HG03469 (cell line): ENCODE data around the gene GAK.

Experiments used
- ATAC-seq: cut with Tn5 transposase; IDR thresholded peaks from one replicate; pipeline ENCODE4 v1.9.1; 2021; ENCODE audit warnings: mild to moderate bottlenecking, moderate library complexity, moderate number of reproducible peaks; ENCODE audit not compliant: unreplicated experiment

Gene GAK

DNA sequence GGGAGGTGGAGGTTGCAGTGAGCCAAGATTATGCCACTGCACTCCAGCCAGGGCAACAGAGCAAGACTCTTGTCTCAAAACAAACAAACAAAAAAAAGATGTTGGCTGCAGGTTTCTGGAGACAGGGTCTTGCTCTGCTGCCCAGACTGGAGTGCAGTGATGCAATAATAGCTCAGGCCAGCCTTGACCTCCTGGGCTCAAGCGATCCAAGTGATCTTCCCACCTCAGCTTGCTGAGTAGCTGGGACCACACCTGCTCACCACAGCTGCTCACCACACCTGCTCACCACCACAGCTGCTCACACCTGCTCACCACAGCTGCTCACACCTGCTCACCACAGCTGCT, 76.3 kb downstream of the GAK start:
- ATAC-seq, result no peak

DNA sequence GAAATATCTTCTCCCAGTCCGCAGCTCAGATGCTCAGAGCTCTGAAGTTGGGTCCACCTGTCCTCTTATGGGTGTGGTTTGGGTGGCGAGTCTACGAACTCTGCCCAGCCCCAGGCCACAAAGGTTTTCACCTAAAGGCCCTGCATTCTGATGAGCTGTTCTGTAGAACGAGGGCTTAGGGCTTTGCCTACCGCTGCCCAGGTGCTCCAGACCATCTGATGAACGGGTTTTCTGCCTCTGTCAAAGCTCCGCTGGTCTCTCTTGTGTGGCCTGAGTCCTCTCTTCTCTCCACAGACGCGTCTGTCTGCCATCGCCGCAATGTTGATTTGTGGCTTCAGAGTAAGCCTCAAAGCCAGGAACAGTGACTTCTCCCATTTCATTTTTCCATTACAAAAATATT, 77.8 kb downstream of the GAK start:
- ATAC-seq, result no peak

DNA sequence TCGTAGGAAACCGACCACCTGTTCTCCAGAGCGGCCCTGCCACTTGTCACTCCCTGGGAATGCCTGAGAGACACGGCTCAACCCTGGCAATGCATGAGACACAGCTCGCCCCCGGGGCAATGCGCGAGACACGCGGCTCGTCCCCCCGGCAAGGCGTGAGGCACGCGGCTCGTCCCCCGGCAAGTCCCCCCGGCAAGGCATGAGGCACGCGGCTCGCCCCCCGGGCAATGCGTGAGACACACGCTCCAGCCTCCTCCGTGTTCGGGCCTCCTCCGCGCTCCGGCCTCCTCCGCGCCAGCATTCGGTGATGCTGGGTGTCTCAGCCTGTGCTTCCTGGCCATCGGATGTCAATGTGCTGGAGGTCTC, 78.7 kb downstream of the GAK start:
- ATAC-seq, result no peak

DNA sequence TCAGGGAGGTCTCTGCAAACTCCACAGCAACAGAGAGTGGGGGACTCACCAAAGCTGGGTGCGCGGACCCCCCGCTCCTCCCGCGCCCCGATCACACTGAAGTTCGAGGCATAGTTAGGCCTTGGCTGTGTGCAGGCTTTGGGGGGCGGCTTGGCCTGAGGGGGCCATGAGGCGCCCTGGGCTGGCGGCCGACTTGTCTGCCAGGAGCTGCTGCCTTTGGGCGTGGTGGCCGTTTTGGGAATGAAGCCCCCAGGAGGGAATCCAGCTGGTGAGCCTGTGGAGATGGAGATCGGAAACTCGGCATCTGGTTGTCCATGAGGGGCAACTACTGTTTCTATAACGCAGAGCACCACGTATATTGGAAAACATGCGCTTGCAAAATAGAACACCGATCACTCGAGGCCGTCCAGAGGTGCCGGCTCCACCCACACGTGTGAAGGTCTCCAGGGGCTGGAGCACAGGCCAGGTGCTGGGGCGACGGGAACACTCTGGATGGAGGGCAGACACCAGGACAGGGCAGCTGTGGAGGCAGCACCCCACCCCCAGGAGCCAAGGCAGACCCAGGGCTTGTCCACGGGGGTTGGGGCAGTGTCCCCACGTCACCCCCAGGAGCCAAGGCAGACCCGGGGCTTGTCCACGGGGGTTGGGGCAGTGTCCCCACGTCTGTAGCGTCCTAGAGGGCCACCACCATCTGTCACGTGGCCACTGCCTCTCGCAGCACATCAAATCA, 80.2 kb downstream of the GAK start:
- ATAC-seq, result no peak

DNA sequence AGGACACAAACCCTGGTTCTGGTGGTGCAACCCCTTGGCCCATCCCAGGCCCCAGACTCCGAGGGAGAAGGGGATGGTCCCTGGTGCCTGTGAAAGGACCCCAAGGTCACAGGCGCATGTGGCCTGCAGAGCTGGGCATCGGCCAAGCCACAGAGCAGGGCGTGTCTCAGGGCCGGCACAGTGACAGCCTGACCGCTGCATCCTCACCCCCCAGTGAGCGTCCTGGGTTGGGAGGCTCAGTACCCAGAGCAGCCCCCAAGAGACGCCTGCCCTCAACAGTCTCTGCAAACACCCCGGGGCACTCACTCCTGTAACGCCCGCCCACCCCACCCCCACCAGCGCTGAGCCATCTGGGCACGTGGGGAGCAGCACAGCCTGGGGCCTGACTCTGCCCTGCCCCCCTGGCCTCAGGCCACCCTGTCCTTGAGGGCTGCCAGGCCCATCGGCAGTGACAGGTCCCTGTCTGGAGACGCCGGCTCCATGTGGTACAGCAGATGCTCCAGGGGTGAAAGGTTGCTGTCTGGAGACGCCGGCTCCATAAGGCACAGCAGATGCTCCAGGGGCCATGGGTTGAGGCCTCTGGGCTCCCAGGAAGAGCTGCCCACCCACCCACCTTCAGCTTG, 81.7 kb downstream of the GAK start:
- ATAC-seq, result no peak

DNA sequence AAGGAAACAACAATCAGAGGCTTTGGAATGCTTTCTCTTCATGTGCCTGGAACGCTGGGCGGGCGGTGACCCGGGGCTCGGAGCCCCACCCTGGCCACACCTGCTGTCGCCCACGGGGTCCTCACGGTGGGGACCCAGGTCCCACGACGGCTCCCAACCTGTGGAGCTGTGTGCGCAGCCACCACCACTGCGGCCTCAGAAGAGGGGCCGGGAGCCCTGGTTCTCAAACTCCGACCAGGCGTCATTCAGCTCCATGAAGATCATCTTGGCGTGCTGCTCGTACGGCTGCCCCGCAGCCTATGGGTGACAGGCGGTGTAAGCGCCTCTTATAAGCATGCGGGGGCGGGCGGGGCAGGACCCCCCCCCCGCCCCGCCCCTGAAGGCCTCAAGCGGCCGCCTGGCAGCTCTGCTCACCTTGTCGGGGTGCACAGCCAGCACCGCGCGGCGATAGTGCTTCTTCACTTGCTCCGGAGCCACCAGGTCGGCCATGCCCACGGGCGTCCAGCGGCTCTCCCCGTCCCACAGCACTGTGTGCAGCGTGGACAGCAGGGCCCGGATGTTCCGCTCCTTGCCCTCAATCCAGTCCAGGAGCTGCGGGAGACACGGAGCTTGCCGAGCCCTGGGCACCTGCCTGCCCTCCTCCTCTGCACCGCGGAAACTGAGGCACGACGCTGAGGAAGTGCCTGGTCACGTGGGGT, 82.5 kb downstream of the GAK start:
- no peak for ATAC-seq

DNA sequence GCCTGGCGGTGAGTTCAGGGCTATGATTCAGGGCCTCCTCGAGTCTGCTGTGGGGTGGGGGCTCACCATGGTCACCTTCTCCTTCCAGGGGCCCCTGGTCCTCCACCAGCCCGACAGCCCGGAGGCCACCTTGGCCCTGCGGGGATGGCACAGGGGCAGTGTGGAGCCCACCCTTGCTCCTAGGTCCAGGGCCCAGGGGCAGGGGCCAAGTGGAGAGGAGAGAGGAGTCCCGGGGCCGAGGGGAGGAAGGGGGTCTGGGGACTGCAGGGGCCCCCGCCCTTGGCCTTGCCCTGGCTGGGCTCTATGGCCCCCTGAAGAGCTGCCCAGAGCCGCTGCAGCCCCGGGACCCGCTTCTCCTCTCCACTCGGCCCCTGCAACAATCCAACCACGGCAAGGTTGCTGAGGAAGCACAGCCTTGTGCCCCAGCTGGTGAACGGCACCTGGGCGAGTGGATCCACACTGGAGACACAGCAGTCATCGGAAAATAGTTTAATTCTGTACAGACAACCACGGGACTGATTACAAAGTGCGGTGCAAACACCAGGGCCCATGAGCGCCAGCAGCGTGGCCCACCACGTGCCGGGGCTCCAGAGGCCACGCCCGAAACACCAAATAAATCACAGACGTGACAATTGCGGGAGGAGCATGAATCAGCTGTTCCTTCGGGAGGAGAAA, 83.2 kb downstream of the GAK start:
- no peak for ATAC-seq

DNA sequence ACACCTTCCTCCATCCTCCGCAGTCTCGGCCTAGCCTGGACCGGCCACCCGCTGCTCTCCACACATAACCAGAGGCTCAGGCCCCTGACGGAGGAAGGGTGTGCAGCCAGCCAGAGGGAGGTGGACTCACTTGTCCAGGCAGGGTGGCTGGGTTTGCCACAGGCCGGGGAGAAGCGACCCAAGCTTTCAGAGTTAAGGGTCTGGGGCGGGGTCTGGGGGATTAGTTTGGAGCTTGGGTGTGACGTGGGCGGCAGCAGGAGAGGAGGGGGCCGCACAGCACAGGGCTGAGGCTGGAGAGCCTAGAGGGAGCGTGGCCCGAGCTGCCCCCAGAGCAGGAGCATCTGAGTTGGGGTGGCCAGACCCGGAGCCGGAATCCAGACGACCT, 83.8 kb downstream of the GAK start:
- ATAC-seq, result no peak

DNA sequence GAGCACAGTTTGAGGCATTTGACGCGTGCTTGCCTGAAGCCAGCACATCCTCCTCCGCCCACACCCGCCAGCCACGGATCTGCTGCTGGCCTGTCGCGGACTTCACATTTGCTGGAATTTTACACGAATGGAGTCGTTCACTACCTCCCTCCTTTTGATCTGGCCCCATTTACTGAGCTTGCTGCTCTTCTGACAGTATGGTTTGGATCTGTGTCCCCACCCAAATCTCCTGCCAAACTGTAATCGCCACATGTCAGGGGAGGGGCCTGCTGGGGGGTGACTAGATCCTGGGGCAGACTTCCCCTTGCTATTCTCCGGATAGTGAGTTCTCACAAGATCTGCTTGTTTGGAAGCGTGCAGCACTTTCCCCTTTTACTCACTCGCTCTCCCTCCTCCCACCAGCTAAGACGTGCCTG, 86.3 kb downstream of the GAK start:
- ATAC-seq, result no peak

DNA sequence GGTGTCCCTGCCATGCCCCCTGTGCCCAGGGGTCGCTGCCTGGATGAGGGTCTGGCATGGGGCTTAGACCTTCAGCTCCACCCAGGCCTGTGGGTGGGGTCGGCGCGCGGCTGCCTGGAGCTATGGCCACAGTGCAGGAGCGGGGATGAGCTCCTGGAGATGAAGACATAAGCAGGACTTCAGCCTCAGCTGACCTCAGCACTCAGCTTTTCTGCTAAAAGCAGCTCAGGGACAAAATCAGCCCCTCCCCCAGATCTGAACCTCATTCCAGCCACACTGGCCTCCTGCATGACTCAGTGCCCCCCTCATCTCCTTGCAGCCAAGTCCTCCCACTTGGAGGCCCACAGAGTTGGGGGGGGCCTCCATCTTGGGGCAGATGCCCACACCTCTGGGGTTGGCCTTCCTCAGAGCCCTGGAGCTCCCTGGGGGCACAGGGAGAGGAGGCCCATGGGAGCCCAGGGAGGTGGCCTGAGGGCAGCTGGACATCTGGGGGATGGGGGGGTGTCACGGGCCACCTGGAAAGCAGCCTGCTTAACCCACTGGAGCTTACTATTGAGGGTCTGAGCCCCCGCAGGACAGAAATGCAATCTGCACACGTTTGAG, 86.8 kb downstream of the GAK start:
- ATAC-seq, result no peak

DNA sequence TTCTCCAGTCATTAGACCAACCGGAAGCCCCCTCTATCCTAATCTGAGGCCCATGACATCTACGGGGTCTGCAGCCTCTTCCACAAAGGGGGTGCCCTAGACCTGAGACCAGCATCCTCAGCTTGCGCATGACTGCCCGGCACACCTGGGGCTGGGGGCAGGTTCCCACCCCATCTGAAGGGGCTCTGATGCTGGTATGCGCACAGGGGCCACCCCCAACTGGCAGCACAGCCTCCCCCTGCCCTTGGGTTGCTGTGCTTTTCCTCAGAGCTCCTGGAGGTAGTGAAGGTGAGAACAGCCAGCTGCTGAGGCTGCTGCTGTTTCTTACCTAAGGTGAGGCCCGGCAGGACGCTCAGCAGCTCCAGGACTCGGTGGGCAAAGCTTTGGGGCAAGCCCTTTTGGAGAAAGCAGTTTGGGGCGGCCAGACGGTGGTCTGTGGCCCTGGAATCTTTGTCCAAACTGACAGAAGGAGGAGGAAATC, 87.3 kb downstream of the GAK start:
- no peak for ATAC-seq

DNA sequence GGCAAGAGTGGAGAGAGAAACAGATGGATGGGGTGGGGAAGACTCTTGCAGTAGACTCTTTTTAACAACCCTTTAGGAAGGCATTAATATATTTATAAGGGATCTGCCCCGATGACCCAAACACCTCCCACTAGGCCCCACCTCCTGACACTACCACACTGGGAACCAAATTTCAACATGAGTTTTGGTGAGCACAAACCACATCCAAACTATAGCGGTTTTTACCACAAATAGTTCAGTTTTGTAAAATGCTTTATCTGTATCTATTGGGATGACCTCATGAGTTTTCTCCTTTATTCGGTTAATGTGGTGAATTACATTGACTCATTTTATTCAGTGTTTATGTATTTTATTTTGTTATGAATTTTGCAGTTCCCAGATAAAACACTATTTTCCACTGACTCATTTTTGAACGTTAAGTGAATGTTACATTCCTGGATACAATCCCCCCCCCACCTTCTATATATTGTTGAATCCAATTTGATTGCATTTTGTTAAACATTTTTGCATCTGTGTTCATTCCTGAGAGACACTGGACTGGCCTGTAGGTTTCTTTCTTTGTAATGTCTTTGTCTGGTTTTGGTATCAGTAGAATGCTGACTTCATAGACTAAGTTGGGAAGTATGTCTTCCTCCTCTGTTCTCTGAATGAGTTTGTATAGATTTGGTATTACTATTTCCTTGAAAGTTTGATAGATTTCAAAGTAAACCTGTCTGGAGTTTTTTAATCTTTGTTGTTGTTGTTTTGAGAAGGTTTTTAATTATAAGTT, 92.3 kb downstream of the GAK start:
- no peak for ATAC-seq

DNA sequence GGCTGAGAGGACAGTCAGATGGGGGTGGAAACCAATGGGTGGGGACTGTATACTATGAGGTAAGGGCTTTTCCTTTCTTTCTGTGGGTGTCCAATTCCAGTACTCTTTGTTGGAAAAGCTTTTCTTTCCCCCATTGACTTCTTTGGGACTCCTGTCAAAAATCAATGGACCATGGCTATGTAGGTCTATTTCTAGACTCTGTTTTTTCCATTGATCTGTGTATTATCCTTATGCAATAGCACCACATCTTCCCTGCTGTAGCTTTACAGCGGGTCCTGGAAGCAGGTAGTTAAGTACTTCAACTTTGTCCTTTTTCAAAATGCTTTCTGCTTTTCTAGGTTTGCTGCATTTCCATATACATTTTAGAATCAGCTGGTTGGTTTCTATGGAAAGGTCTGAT, 94.3 kb downstream of the GAK start:
- no peak for ATAC-seq

DNA sequence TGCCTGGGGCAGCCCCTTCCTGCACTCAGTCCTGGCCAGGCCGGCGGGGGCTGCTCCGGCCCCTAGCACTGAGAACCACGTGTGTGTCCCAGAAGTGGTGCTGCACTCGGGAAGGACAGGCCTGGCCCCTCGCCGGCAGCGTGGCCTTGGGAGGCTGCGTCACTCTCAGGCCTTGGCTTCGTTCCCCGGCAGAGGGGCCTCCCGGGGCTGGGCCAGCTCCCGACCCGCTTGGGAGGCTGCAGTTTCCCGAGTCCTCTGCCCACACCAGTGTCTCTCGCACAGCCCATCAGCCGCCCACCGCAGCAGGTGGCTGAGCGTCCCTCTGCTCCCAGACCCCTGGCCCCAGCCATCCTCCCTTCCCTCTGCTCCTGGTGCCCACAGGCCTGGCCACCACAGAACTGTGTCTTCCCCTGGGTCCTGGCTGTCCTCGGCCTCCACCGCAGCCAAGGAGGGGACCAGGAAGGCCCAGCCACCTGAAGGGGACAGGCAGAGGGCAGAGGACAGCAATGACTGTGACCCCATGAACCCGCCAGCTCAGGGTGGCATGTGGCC, 95.3 kb downstream of the GAK start:
- no peak for ATAC-seq

DNA sequence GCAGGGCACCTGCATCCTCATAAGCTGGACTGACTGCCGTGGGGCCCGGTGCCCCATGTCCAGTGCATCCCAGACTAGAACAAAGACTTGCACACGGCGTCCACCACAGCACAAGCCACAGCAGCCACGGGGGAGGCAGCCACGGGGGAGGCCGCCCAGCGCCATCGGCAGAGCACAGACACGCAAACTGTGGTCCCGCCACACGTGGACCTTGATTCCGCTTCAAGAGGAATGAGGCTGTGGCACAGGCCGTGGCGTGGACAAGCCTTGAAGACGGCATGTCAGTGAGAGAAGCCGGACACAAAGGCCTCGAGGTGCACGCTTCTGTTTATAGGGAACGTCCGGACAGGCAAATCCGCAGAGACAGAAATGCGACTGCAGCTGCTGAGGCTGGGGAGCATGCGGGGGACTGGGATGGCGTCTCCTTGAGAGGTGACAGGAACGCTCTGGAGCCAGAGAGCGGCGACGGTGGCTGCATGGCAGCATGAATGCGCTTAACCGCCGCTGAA, 96.1 kb downstream of the GAK start:
- no peak for ATAC-seq

DNA sequence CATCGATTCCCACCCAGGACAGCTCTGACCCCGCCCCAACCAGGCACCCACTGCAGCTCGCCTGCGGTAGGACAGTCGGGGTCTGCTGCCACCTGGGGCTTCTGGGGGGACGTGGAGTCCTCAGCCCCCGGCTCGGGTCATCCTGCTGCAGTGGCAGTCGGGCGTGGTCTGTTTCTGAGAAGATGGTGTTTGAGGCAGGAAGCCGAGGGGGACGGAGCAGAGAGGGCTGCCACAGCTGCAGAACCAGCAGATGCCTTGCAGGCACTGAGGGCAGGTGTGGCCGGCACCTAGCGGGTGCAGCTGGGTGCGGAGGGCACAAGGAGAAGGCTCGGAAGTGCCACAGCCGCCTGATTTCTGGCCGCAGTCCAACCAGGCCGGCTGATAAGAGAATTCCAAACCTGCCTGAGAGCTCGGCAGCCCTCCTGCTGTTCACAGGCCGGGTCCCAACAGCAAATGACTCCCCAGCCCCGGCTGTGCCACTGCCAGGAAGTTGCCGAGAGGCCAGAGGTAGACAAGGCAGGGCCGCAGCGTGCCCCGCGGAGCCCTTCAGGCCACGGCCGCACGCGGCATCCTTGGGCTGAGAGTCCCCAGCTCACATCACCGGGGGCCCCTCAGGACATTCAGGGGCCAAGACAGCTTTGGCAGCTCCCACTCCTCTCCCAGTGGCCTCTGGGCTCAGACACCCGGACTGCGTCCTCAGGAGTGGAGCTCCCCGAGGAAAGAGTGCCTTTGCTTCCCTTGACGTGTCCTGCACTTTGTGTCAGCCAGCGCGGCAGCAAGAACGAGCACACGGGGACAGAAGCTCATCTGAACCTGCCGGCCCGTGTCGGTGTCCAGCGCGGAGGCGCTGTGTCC, 96.7 kb downstream of the GAK start:
- no peak for ATAC-seq

DNA sequence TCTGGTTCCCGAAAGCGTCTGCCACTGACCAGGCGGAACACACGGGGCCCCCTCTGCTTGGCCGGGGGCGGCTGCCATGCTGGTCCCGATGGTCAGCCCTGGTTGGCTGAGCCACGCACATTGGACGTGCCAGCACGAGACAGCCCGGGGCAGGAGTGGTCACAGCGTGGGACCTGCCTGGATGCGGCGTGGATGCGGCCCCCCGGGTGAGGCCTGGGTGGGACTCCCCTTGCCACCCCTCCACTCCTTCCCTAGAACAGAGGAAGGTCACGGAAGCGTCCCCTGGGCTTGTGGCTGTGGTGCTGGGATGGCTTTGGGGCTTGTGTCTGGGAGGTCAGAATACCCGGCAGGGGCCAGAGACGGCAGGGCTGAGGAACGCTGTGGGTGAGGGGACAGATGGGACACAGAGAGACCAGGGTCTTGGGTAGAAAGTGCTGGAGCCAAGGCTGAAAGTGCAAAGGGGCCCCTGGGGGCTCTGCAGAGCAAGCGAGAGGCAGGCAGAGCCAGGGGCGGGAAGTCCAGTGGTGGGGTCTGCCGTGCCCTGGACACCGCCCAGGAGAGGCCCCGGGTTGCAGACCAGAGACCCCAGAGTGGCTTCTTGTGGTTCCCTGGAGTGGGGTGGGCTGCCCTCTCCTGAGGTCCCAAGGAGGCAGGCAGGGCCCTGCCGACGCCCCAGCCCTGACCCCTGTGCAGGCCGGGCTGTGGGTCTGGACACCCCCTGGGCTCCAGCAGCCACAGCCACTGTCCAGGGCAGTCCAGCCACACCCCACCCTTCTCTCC, 97.6 kb downstream of the GAK start:
- ATAC-seq, result no peak

DNA sequence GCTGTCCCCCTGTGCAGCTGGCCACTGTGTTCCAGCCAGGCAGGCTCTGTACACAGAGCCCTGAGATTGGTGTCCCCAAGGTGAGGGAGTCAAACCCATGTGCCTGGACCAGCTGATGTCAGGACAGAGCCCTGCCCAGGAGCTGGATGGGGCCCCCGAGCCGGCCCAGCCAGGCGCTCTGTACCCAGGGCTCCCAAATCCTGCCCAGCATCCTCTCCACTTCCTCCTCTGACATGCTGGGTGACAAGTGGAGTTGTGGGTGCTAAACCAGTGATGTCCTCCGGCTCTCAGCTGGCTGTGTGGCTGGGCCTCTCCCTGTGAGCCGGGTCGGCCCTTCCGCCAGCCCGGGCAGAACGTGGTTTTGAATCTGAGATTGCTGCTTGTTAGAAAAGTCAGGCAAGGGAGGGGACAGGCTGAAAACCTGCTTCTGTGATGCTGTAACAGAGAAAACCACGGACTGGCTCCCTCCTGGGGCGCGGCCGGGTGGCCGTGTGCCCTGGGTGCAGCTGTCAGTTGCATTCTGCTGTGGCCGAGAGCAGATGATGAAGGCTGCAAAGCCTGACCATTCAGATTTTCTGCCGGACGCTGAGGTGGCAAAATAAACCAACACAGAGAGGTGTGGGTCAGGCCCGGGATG, 98.3 kb downstream of the GAK start:
- no peak for ATAC-seq
